Naive B cell (primary cell): ENCODE measurements around the gene RNF144B. TPM values are rescaled to one million over a fixed set of nuclear protein-coding genes. Genes with fewer than 3 reads are reported as not detected.
"Not testable (repeated sequence)": the region's sequence is repeated elsewhere in the genome, so short reads cannot be mapped to it uniquely, and the experiment has no call there.

Experiments
- ATAC-seq, 2 donors: fragments of 150-1000 bp; cut with Tn5 transposase; 2 replicates each; pipeline ENCODE4 v1.10.0; 2021; ENCODE audit warnings: low read depth in 2 of 2, mild to moderate bottlenecking in 2 of 2, moderate library complexity in 2 of 2
- DNase-seq: peaks from one replicate; pipeline ENCODE4 v3.0.0; 2022
- H3K27ac Mint-ChIP-seq, 6 donors: one replicate each; pipeline ENCODE4 v1.8.0; 2020 to 2022; ENCODE audit warnings: mild to moderate bottlenecking in 6 of 6, mixed read lengths in 6 of 6, moderate library complexity in 5 of 6, inconsistent platforms in 2 of 6
- H3K27me3 Mint-ChIP-seq, 3 donors: one replicate each; pipeline ENCODE4 v1.8.0; 2021 to 2022; ENCODE audit warnings: mixed read lengths in 3 of 3, mild to moderate bottlenecking in 1 of 3
- H3K36me3 Mint-ChIP-seq, 2 donors: one replicate each; pipeline ENCODE4 v1.8.0; 2020 to 2022; ENCODE audit warnings: mixed read lengths in 2 of 2, inconsistent platforms in 1 of 2, mild to moderate bottlenecking in 1 of 2
- H3K4me1 Mint-ChIP-seq, 3 donors: one replicate each; pipeline ENCODE4 v1.8.0; 2020 to 2022; ENCODE audit warnings: mixed read lengths in 3 of 3, inconsistent platforms in 1 of 3, mild to moderate bottlenecking in 1 of 3, moderate library complexity in 1 of 3
- H3K4me3 Mint-ChIP-seq, 8 donors: one replicate each; pipeline ENCODE4 v1.8.0; 2020 to 2022; ENCODE audit warnings: mild to moderate bottlenecking in 8 of 8, mixed read lengths in 8 of 8, moderate library complexity in 8 of 8, inconsistent platforms in 2 of 8
- H3K9me3 Mint-ChIP-seq, 7 donors: one replicate each; pipeline ENCODE4 v1.8.0; 2020 to 2022; ENCODE audit warnings: mixed read lengths in 7 of 7, mild to moderate bottlenecking in 5 of 7, inconsistent platforms in 2 of 7, moderate library complexity in 1 of 7
- polyA plus RNA-seq, 6 donors: library from polyadenylated mRNA; unstranded; fragments of 300-500 nt; fragmentation: Illumina TruSeq; gene quantifications; one replicate each; pipeline ENCODE4 v1.2.3, GENCODE V29; 2021; ENCODE audit warnings: low read depth in 6 of 6

Gene RNF144B
- polyA plus RNA-seq, 6 donors from 2014 or later: 3.4 to 17.4 (median 8.9) TPM

- Mint-ChIP-seq H3K27me3 (no peaks in the 10 kb centered on the region), H3K9me3 (no peaks in the 10 kb centered on the region), H3K27ac (peak overlapping the region in 2 of 6 donors; percentile 30 to 35), H3K4me3 (no peak overlapping the region), H3K4me1 (peaks cover 10 to 18% (median 17%) of the 10 kb centered on the region in 3 donors), H3K36me3 (peaks cover 0 to 19% of the 10 kb centered on the region in 2 donors)
- DNase-seq (no peak), ATAC-seq (no peak)
These were observed 54.3 kb downstream of the RNF144B start for GRCh38 chr6:18441251-18441979.

- no peak overlapping the region for H3K27ac Mint-ChIP-seq
These were observed 57.0 kb downstream of the RNF144B start for GRCh38 chr6:18444111-18444510.

DNA sequence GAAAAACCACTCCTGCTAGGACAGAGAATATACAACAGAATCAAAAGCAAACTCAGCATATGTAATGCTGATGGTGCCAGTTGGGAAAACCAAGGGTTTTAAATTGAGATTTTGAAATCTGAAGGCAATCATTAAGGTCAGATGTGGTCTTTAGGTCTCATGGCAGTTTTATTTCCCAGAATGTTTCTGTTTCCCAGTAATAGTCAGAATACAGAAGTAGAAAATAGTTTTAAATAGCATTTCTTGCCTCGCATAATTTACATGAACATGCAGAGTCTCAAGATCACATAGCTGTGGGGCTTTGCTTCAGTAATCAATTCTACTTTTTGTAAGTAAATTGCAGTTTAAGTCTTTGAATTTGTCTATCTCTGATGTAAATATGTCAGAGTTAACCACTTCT lies 58.1 kb downstream of the RNF144B start:
- no peaks in the 10 kb centered on the region for H3K9me3 Mint-ChIP-seq
- H3K27me3 Mint-ChIP-seq: no peaks in the 10 kb centered on the region
- no peak for ATAC-seq
- H3K4me1 Mint-ChIP-seq: peaks cover 11 to 14% (median 14%) of the 10 kb centered on the region in 3 donors
- no peak overlapping the region for H3K4me3 Mint-ChIP-seq
- peaks cover 0 to 7% of the 10 kb centered on the region in 2 donors for H3K36me3 Mint-ChIP-seq
- H3K27ac Mint-ChIP-seq: peak overlapping the region in 2 of 6 donors; percentile 22 to 58
- DNase-seq: no peak

More at GRCh38 chr6:18444111-18444510, 57.0 kb downstream of the RNF144B start:
- DNase-seq (no peak), ATAC-seq (no peak)
- H3K4me1 Mint-ChIP-seq: peaks cover 8 to 14% (median 14%) of the 10 kb centered on the region in 3 donors
- H3K27me3 Mint-ChIP-seq: no peaks in the 10 kb centered on the region
- no peaks in the 10 kb centered on the region for H3K9me3 Mint-ChIP-seq
- H3K36me3 Mint-ChIP-seq: peaks cover 0 to 10% of the 10 kb centered on the region in 2 donors
- H3K4me3 Mint-ChIP-seq: no peak overlapping the region

DNA sequence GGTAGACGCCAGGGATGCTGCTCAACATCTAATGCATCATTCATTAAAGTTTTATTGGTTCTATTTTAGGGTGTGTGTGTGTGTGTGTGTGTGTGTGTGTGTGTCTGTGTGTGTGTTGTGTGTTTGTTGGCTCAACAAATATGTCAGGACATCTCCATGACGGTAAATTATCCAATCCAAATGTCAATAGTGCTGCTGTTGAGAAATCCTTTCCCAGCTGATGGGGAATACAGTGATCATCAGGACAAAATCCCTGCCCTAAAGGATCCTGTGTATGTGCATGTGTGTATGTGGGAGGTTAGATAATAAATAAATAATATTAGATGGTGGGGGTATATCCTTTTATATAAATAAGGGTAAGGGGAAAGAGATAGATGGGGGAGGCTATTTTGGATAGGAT lies 59.6 kb downstream of the RNF144B start:
- H3K36me3 Mint-ChIP-seq: no peaks in the 10 kb centered on the region
- no peak overlapping the region for H3K27ac Mint-ChIP-seq
- H3K4me3 Mint-ChIP-seq: no peak overlapping the region
- peaks cover 10 to 21% (median 19%) of the 10 kb centered on the region in 3 donors for H3K4me1 Mint-ChIP-seq
- no peaks in the 10 kb centered on the region for H3K27me3 Mint-ChIP-seq
- DNase-seq (no peak), ATAC-seq (no peak)
- no peaks in the 10 kb centered on the region for H3K9me3 Mint-ChIP-seq

- Mint-ChIP-seq H3K27me3 (no peaks in the 10 kb centered on the region), H3K9me3 (no peaks in the 10 kb centered on the region), H3K4me1 (peaks cover 10 to 23% (median 21%) of the 10 kb centered on the region in 3 donors), H3K36me3 (no peaks in the 10 kb centered on the region), H3K27ac (no peak overlapping the region), H3K4me3 (no peak overlapping the region)
- DNase-seq (no peak), ATAC-seq (no peak)
These were observed 60.4 kb downstream of the RNF144B start for GRCh38 chr6:18447552-18447951.

GRCh38 chr6:18451756-18452155 lies 64.6 kb downstream of the RNF144B start:
- DNase-seq (no peak), ATAC-seq (no peak)
- no peak overlapping the region for H3K27ac Mint-ChIP-seq
- H3K4me3 Mint-ChIP-seq: no peak overlapping the region
- H3K9me3 Mint-ChIP-seq: no peaks in the 10 kb centered on the region
- no peaks in the 10 kb centered on the region for H3K36me3 Mint-ChIP-seq
- H3K27me3 Mint-ChIP-seq: no peaks in the 10 kb centered on the region
- peaks cover 3 to 13% (median 11%) of the 10 kb centered on the region in 3 donors for H3K4me1 Mint-ChIP-seq

DNA sequence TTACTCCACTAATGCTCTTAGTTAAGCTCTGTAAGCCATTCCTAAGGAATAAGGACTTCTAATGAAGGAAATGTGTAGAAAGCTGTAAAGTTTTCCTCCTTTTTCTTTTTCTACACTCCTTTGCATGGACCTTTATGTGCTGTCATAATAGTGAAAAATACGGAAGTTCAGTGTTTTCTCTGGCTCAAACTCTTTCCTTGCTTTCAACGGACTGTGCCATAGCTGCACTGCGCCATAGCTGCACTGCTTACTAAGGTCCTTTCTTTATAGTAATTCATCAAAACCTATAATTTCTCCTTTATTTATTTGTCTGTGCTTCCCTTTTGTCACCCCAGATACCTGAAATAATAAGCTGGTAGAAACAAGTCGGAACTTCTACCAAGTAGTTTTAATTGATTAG lies 67.3 kb downstream of the RNF144B start:
- Mint-ChIP-seq H3K9me3 (no peaks in the 10 kb centered on the region), H3K27ac (no peak overlapping the region), H3K36me3 (peaks cover 0 to 8% of the 10 kb centered on the region in 2 donors), H3K4me3 (no peak overlapping the region), H3K27me3 (no peaks in the 10 kb centered on the region), H3K4me1 (peaks cover 12 to 21% (median 20%) of the 10 kb centered on the region in 3 donors)
- DNase-seq (no peak), ATAC-seq (no peak)

DNA sequence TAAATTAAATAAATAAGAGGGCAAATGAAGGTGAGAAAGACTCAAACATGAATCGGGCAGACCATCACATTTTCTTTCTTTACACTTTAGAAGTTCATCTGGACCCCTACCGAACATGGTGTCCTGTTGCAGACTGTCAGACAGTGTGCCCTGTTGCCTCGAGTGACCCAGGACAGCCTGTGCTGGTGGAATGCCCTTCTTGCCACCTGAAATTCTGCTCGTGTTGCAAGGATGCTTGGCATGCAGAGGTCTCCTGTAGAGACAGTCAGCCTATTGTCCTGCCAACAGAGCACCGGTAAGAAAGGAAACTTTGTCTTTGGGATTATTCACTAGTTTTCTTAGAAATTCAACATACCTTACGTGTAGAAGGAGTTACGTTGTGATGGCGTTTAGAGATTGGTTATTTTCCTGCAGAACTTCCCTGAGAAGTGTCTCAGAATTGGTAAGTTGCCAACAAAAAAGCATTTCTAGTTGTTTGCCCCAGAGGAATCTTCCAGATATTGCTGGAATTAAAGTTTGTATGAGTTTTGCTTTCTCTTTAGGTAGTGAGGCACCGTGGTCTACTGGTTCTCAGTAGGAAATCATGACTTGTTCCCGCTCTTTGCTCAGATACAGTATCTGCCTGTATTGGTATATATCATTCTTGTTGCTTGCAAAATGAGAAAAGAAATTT lies 70.1 kb downstream of the RNF144B start:
- no peak overlapping the region for H3K4me3 Mint-ChIP-seq
- H3K27ac Mint-ChIP-seq: peak overlapping the region in 1 of 6 donors; percentile 82
- peaks cover 12% of the 10 kb centered on the region in 3 donors for H3K4me1 Mint-ChIP-seq
- DNase-seq: no peak
- H3K36me3 Mint-ChIP-seq: peaks cover 19 to 26% of the 10 kb centered on the region in 2 donors
- H3K9me3 Mint-ChIP-seq: peaks cover 0 to 6% (median 0%) of the 10 kb centered on the region in 7 donors
- no peak for ATAC-seq
- no peaks in the 10 kb centered on the region for H3K27me3 Mint-ChIP-seq

- not testable (repeated sequence) for H3K4me3 Mint-ChIP-seq, H3K27ac Mint-ChIP-seq, DNase-seq, H3K27me3 Mint-ChIP-seq, ATAC-seq, H3K9me3 Mint-ChIP-seq
- H3K36me3 Mint-ChIP-seq: peaks cover 28 to 35% of the 10 kb centered on the region in 2 donors
- H3K4me1 Mint-ChIP-seq: peaks cover 11 to 19% (median 12%) of the 10 kb centered on the region in 3 donors
These were observed 70.9 kb downstream of the RNF144B start for GRCh38 chr6:18458086-18458485.

GRCh38 chr6:18463429-18463828 lies 76.3 kb downstream of the RNF144B start:
- Mint-ChIP-seq H3K4me1 (peaks cover 0 to 11% (median 0%) of the 10 kb centered on the region in 3 donors), H3K27ac (peak overlapping the region in 1 of 6 donors; percentile 80), H3K36me3 (peaks cover 48 to 53% of the 10 kb centered on the region in 2 donors), H3K4me3 (no peak overlapping the region), H3K9me3 (peaks cover 0 to 6% (median 0%) of the 10 kb centered on the region in 7 donors), H3K27me3 (no peaks in the 10 kb centered on the region)
- ATAC-seq (no peak), DNase-seq (no peak)

DNA sequence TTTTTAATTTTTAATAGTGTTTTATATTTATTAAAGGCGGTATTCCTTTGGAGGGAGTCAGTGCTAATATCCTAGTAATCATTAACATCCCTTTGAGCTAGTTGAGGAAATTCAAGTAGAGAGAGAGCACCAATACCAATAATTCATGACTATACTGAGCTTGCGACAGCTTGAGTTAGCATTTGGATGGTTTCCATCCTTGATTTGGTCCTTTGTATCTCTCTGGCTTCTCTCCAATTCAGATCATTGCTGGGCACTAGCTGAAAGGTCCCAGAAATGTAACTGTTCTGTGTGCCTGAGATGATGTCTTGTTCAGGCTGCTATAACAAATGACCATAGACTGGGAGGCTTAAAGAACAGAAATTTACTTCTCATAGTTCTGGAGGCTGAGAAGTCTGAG lies 77.0 kb downstream of the RNF144B start:
- ATAC-seq (no peak), DNase-seq (no peak)
- Mint-ChIP-seq H3K36me3 (peaks cover 48 to 55% of the 10 kb centered on the region in 2 donors), H3K4me1 (peaks cover 0 to 11% (median 0%) of the 10 kb centered on the region in 3 donors), H3K9me3 (peaks cover 0 to 6% (median 0%) of the 10 kb centered on the region in 7 donors), H3K27me3 (no peaks in the 10 kb centered on the region), H3K4me3 (no peak overlapping the region), H3K27ac (no peak overlapping the region)

- no peak overlapping the region for H3K4me3 Mint-ChIP-seq
- peaks cover 0 to 8% (median 0%) of the 10 kb centered on the region in 3 donors for H3K4me1 Mint-ChIP-seq
- DNase-seq (no peak), ATAC-seq (no peak)
- H3K27me3 Mint-ChIP-seq: no peaks in the 10 kb centered on the region
- peaks cover 0 to under 1% (median 0%) of the 10 kb centered on the region in 7 donors for H3K9me3 Mint-ChIP-seq
- peaks cover 39 to 47% of the 10 kb centered on the region in 2 donors for H3K36me3 Mint-ChIP-seq
- H3K27ac Mint-ChIP-seq: peak overlapping the region in 1 of 6 donors; percentile 19
These were observed 78.4 kb downstream of the RNF144B start for GRCh38 chr6:18465410-18466154.

GRCh38 chr6:18467741-18468502 lies 80.8 kb downstream of the RNF144B start:
- Mint-ChIP-seq H3K9me3 (peaks cover 0 to 2% (median 0%) of the 10 kb centered on the region in 7 donors), H3K27ac (peak overlapping the region in 1 of 6 donors; percentile 88), H3K27me3 (no peaks in the 10 kb centered on the region), H3K4me3 (no peak overlapping the region), H3K36me3 (peaks cover 22 to 30% of the 10 kb centered on the region in 2 donors), H3K4me1 (no peaks in the 10 kb centered on the region)
- DNase-seq (no peak), ATAC-seq (no peak)
